HFFc6 (cell line): ENCODE results near the gene FAM72D. TPM values are rescaled to one million over a fixed set of nuclear protein-coding genes. Genes with fewer than 3 reads are reported as not detected.
"Not testable (repeated sequence)": the region's sequence is repeated elsewhere in the genome, so short reads cannot be mapped to it uniquely, and the experiment has no call there.

ENCODE experiments used
- DNase-seq: peaks from one replicate; pipeline ENCODE4 v3.0.0-alpha.2; 2018
- H3K27ac Mint-ChIP-seq: 2 replicates; pipeline ENCODE4 v1.8.0; 2020; ENCODE audit warnings: mild to moderate bottlenecking, mixed read lengths
- H3K27me3 Mint-ChIP-seq: 2 replicates; pipeline ENCODE4 v1.8.0; 2021; ENCODE audit warnings: mild to moderate bottlenecking, moderate library complexity, mixed read lengths; ENCODE audit not compliant: insufficient read depth
- H3K36me3 Mint-ChIP-seq: 2 replicates; pipeline ENCODE4 v1.8.0; 2021; ENCODE audit warnings: low read depth, mixed read lengths
- H3K4me1 Mint-ChIP-seq: 2 replicates; pipeline ENCODE4 v1.8.0; 2020; ENCODE audit warnings: low read depth, mixed read lengths
- H3K4me3 Mint-ChIP-seq: 2 replicates; pipeline ENCODE4 v1.8.0; 2020; ENCODE audit warnings: mild to moderate bottlenecking, moderate library complexity, mixed read lengths
- H3K9me3 Mint-ChIP-seq: 2 replicates; pipeline ENCODE4 v1.8.0; 2020; ENCODE audit warnings: mild to moderate bottlenecking, mixed read lengths
- total RNA-seq, 6 experiments: library from RNA; stranded (reverse); fragmentation: NEBNext Ultra II Directional; extraction: Animal tissue kit (Norgen Biotek cat#: 25700); gene quantifications; 2 replicates in 1 of 6; 3 replicates in 5 of 6; pipeline ENCODE4 v1.2.3, GENCODE V29; 2021

Gene FAM72D
- total RNA-seq, 6 experiments from 2014 or later = 0.28 to 3.0 (median 1.9) TPM

- not testable (repeated sequence) for H3K27me3 Mint-ChIP-seq, H3K27ac Mint-ChIP-seq, H3K9me3 Mint-ChIP-seq, H3K4me1 Mint-ChIP-seq, DNase-seq, H3K4me3 Mint-ChIP-seq, H3K36me3 Mint-ChIP-seq
These were observed 51.4 kb downstream of the FAM72D start for GRCh38 chr1:145147172-145147571.

GRCh38 chr1:145155421-145155820 is 59.6 kb downstream of the FAM72D start:
- not testable (repeated sequence) for DNase-seq, H3K27me3 Mint-ChIP-seq, H3K27ac Mint-ChIP-seq, H3K4me3 Mint-ChIP-seq, H3K36me3 Mint-ChIP-seq, H3K4me1 Mint-ChIP-seq, H3K9me3 Mint-ChIP-seq

- H3K27me3 Mint-ChIP-seq, DNase-seq, H3K9me3 Mint-ChIP-seq, H3K4me1 Mint-ChIP-seq, H3K27ac Mint-ChIP-seq, H3K36me3 Mint-ChIP-seq: not testable (repeated sequence)
- H3K4me3 Mint-ChIP-seq = peak overlapping the region; percentile 22; the same call in 1 of the 2 replicates
These were observed 60.1 kb downstream of the FAM72D start for GRCh38 chr1:145155873-145156272.

GRCh38 chr1:145156891-145157610 is 61.3 kb downstream of the FAM72D start:
- peak; percentile 43 for DNase-seq
- H3K4me3 Mint-ChIP-seq = peak overlapping the region; percentile 83
- H3K36me3 Mint-ChIP-seq = not testable (repeated sequence)

GRCh38 chr1:145157715-145158114 is 61.9 kb downstream of the FAM72D start:
- H3K27ac Mint-ChIP-seq, DNase-seq: not testable (repeated sequence)

More at GRCh38 chr1:145156891-145157610, 61.3 kb downstream of the FAM72D start:
- not testable (repeated sequence) for H3K27me3 Mint-ChIP-seq, H3K4me1 Mint-ChIP-seq, H3K9me3 Mint-ChIP-seq
- peak overlapping the region; percentile 33; the same call in 1 of the 2 replicates for H3K27ac Mint-ChIP-seq

GRCh38 chr1:145161046-145161752 is 65.4 kb downstream of the FAM72D start:
- H3K4me3 Mint-ChIP-seq, H3K27ac Mint-ChIP-seq, H3K4me1 Mint-ChIP-seq, H3K27me3 Mint-ChIP-seq, H3K9me3 Mint-ChIP-seq, H3K36me3 Mint-ChIP-seq, DNase-seq: not testable (repeated sequence)

More at GRCh38 chr1:145157715-145158114, 61.9 kb downstream of the FAM72D start:
- H3K27me3 Mint-ChIP-seq, H3K4me1 Mint-ChIP-seq, H3K9me3 Mint-ChIP-seq, H3K4me3 Mint-ChIP-seq, H3K36me3 Mint-ChIP-seq: not testable (repeated sequence)

Other genes with a start within 250 kb of the FAM72D start
- gene SRGAP2B, start 646 bp upstream of the FAM72D start, total RNA-seq = 10 to 100 TPM; 30.2 to 61.1 (median 37.5) TPM
- gene PPIAL4D, start 146.2 kb downstream of the FAM72D start, total RNA-seq = not detected